Stimulated activated CD4-positive, alpha-beta T cell treated with anti-CD3 and anti-CD28 coated beads, Interleukin-1b, Interleukin-23, amount 100 ng/mL, for 48 hours (primary cell): ENCODE data around the gene FAHD1.
"Not testable (repeated sequence)": the region's sequence is repeated elsewhere in the genome, so short reads cannot be mapped to it uniquely, and the experiment has no call there.

ENCODE experiments used
- DNase-seq: peaks from one replicate; pipeline ENCODE4 v3.0.0-alpha.2; 2020

FAHD1 gene

DNA sequence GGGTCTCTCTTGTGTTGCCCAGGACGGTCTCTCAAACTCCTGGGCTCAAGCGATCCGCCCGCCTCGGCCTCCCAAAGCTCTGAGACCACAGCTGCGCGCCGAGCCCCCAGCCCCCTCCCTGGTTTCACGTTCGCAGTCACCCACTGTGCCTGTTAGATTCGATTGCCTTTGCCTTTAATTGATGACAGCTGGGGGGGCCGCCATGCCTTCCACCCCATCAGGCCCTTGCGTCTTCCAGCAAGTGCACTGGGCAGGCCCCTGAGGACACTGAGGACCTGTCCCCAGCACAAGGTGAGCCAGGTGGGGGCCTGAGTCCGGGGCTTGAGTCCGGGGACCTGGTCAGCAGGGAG is 36.8 kb upstream of the FAHD1 start:
- DNase-seq: no peak

DNA sequence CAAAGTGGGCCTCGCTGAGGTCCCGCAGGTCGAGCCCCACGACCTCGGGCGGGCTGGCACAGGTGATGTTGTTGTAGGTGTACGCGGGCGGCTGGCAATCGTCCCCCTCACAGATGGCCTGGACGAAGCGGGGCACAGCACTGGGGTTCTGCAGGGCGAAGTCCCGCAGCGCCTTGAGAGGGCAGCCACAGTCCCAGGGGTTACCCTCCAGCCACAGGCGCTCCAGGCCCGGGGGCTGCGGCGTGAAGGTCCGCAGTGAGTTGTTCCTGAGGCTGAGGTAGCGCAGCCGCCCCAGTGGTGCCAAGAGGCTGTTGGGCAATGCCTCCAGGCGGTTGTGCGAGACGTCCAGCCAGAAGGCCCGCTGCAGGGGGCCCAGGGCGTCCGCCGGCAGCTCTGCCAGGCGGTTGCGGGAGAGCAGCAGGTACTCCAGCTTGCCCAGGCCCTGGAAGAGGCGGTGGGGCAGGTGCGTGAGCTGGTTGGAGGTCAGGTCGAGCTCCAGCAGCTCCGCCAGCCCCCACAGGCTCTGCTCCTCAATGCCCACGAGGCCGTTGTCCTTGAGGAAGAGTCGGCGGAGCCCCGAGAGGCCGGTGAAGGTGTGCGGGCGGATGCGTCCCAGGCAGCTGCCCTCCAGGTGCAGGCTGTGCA is 36.3 kb upstream of the FAHD1 start:
- no peak for DNase-seq

- DNase-seq: no peak
Measured at GRCh38 chr16:1791256-1791942, 35.6 kb upstream of the FAHD1 start.

- DNase-seq: no peak
Measured at GRCh38 chr16:1791943-1792812, 34.8 kb upstream of the FAHD1 start.

DNA sequence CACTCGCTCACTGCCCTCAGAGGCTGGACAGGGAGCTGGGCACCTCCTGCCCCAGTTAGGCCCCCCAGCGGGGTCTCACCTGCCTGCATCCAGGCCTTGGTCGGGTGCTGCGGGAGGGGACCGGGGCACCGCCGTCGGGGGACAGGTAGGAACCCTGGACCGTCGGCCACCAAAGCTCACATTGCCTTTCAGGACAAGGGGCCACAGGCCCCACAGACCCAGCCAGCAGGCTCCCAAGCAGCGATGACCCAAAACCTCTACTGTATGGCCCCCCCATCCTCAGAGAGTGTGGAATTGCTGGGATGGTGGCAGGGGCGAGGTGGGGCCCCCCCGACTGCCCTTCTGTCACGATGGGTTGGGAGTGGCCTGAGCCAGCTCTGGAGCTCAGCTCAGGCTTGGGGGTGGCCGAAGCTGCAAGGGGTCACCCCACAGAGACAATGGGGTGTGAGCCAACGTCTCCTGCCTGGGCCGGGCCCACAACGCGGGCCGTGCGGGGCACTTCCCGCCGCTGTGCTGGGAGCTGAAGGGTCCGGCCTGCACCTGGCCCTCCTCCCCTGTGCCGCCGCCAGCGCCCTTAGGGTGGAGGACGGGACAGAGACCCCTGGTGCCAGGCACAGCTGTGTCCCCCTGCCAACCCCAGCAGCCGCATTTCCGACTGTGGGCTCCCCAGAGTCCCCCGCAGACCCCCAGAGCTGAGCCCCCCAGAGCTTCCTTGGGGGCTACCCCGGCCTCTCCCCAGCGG is 34.0 kb upstream of the FAHD1 start:
- DNase-seq: no peak

- no peak for DNase-seq
Measured at GRCh38 chr16:1793578-1794220, 33.3 kb upstream of the FAHD1 start, which contains the start of gene IGFALS. Gene IGFALS (minus strand): TSS chr16:1793705. CDS start chr16:1793652, 53 bp downstream.

GRCh38 chr16:1794221-1794871 is 32.7 kb upstream of the FAHD1 start:
- no peak for DNase-seq

GRCh38 chr16:1794908-1795666 is 31.9 kb upstream of the FAHD1 start:
- DNase-seq: no peak

- not testable (repeated sequence) for DNase-seq
Measured at GRCh38 chr16:1799263-1799662, 27.7 kb upstream of the FAHD1 start.

DNA sequence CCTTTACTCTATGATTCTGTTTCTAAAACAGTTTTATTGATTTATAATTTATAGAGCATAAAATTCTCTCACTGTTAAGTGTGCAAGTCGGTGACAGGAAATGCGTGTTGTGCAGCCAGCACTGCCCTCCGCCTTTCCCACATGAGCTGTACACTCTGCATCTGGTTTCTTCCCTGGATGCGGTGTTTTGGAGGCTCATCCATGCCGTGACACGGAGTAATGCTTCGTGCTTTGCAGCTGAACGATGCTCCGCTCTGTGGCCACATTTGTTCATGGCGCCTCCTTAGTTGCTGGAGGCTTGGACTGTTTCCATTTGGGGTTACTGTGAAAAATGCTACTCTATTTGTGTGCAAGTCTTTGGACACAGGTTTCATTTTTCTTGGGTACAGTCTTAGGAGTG is 26.3 kb upstream of the FAHD1 start:
- no peak for DNase-seq

GRCh38 chr16:1807626-1808025 is 19.4 kb upstream of the FAHD1 start:
- DNase-seq: no peak

DNA sequence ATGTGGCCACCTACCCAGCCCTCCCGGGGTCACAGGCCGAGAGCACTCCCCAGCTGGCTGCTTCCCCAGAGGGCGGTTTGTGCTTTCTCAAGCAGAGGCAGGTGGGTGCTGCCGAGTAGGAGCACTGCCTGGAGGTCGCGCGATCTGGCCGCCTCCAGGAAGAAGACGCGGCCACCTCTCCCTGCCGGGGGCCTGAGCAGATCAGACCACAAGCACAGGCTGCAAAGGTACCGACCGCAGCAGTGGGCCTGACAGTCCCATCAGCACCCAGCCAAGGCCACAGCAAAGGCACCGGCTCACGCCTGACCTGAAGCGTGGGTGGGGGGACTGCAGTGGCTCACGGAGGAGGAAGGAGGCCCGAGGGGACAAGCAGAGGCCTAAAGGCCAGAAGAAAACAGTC is 18.3 kb upstream of the FAHD1 start:
- DNase-seq: no peak

DNA sequence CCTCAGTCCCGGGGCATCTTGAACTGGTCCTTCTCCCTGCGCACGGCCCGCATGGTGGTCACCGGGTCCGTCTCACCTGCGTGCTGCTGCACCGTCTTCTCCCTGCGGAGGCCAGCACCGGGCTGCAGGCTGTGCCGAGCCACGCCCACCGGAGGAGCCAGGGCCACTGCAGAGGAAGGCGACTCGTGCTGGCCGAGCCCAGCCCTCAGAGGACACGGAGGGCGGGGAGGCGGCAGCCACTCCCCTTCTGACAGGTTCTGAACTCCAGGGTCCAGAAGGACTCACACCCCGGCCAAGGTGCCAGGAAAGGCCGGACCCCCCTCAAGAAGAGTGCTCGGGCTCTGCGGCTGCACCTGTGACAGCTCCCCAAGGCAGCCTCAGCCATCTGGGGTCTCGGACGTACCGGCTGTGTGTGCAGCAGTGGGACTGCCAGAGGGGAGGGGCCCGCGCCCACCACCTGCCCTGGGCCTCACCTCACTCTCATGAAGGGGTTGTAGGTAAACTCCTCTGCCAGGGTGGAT is 17.7 kb upstream of the FAHD1 start:
- DNase-seq: no peak

GRCh38 chr16:1810106-1810505 is 16.9 kb upstream of the FAHD1 start:
- no peak for DNase-seq

- no peak for DNase-seq
Measured at GRCh38 chr16:1810536-1810935, 16.5 kb upstream of the FAHD1 start.

DNA sequence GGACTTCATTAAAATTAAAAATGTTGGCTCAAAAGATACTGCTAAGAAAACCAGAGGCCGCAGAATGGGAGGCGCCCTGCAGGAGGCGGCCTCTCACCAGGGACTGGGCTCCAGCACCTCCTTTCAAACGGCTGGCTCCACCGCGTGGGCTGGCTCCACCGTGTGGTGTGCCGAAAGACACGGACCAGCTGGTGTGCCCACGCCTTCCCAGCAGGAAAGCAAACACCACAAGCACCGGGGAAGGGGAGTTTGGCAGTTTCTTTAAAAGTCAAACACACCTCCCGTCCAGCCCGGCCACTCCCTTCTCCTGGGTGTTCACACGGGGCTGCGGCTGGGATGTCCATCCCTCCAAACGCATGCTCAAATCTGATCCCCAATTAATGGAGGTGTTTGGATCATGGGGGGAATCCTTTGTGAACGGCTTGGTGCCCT is 14.3 kb upstream of the FAHD1 start:
- DNase-seq: peak; percentile 68

DNA sequence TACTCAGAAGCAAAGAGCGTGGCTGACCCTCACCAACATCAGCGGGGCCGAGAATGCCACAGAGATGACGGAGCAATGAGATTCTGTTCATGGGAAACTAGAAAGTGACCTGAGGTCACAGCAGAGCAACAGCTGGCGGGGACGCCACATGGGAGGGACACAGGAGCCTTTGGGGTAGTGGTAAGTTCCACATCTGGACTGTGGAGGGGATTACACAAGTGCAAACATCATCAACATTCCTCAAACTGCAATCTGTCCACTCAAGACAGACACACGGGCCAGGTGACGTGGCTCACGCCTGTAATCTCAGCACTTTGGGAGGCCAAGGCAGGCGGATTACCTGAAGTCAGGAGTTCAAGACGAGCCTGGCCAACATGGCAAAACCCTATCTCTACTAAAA is 11.5 kb upstream of the FAHD1 start:
- no peak for DNase-seq

DNA sequence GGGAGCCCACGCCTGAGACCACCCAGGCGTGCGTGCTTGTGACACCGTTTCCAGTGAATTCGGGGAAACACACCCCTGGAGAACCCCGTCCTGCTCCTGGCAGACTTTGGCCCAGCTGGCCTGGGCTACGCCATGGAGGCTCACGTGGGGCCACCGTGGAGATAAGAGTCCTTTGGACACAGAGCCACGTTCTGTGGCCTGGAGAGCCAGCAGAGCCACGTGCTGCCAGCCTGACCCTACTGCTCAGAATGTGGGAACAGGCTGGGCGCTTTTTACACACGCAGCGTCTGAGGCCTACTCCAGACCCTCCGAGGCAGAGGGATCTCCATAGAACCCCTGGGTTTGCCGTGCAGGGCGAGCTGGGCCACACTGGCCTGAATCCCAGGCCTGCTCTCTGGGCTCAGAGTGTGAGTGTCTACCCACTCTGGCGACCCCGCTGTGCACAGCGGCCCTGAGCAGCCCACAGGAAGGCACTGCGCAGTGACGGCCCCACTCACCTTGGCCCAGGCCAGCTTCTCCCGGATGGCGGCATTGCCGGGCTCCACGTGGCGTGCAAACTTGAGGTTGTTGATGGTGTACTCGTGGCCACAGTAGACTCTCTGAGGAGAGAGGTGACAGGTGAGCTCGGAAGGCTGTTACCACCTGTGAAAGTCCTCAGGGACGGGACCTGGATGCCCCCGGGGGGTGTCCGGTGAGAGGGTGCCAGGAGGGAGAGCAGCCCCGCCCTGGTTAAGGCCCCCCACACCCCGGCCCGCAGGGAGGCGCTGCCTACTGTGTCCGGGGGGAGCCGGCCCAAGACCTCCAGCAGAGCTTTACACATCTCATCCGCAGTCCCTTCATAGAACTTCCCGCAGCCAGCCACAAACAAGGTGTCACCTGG is 10.4 kb upstream of the FAHD1 start:
- no peak for DNase-seq

- no peak for DNase-seq
Measured at GRCh38 chr16:1817276-1817589, 9.8 kb upstream of the FAHD1 start.

DNA sequence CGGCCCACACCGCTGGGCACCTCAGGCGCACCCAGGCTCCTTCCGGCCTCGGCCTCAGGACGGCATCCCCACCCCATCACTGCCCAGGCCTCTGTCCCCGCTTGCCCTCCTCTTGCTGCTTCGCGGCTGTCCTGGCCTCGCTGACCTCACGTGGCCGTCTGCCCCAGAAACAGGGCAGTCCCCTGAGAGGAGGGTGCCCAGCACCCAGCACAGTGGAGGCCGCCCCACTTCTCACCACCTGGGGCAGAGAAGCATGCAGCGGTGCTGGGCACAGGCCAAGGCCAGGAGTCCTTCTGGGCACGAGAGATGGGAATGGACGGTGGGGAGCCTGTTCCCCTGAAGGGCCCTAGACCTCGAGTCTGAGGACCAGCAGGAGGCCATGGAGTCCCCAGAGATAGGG is 9.3 kb upstream of the FAHD1 start:
- DNase-seq: no peak
